ENCODE data around the gene CELSR1. TPM values are rescaled to one million over a fixed set of nuclear protein-coding genes. Genes with fewer than 3 reads are reported as not detected.
"Not testable (repeated sequence)": the region's sequence is repeated elsewhere in the genome, so short reads cannot be mapped to it uniquely, and the experiment has no call there.

CELSR1 gene
- total RNA-seq, 1 donor from 2014 or later, result 6.7 TPM

GRCh38 chr22:46480396-46480795 is 57.0 kb downstream of the CELSR1 start:
- no peak for DNase-seq (ENCODE audit: low spot score)

- no peak for DNase-seq (ENCODE audit: low spot score)
These were observed 58.4 kb downstream of the CELSR1 start for GRCh38 chr22:46479046-46479445.

GRCh38 chr22:46478083-46478551 is 59.3 kb downstream of the CELSR1 start:
- no peak for DNase-seq (ENCODE audit: low spot score)

- DNase-seq (ENCODE audit: low spot score), result no peak
These were observed 60.9 kb downstream of the CELSR1 start for GRCh38 chr22:46476547-46476941.

GRCh38 chr22:46473896-46474557 is 63.4 kb downstream of the CELSR1 start:
- no peak for DNase-seq (ENCODE audit: low spot score)

GRCh38 chr22:46473021-46473779 is 64.2 kb downstream of the CELSR1 start:
- no peak for DNase-seq (ENCODE audit: low spot score)

GRCh38 chr22:46472722-46473016 is 64.8 kb downstream of the CELSR1 start:
- DNase-seq (ENCODE audit: low spot score), result no peak

- DNase-seq (ENCODE audit: low spot score), result no peak
These were observed 65.3 kb downstream of the CELSR1 start for GRCh38 chr22:46471901-46472721.

- not testable (repeated sequence) for DNase-seq (ENCODE audit: low spot score)
These were observed 66.1 kb downstream of the CELSR1 start for GRCh38 chr22:46471330-46471729.

- no peak for DNase-seq (ENCODE audit: low spot score)
These were observed 67.7 kb downstream of the CELSR1 start for GRCh38 chr22:46469711-46470110.

- no peak for DNase-seq (ENCODE audit: low spot score)
These were observed 70.4 kb downstream of the CELSR1 start for GRCh38 chr22:46467006-46467405.

GRCh38 chr22:46466255-46466676 is 71.2 kb downstream of the CELSR1 start:
- DNase-seq (ENCODE audit: low spot score), result no peak

GRCh38 chr22:46465793-46466192 is 71.6 kb downstream of the CELSR1 start:
- no peak for DNase-seq (ENCODE audit: low spot score)

- no peak for DNase-seq (ENCODE audit: low spot score)
These were observed 72.1 kb downstream of the CELSR1 start for GRCh38 chr22:46465345-46465720.

- no peak for DNase-seq (ENCODE audit: low spot score)
These were observed 72.6 kb downstream of the CELSR1 start for GRCh38 chr22:46464701-46465344.

- no peak for DNase-seq (ENCODE audit: low spot score)
These were observed 73.1 kb downstream of the CELSR1 start for GRCh38 chr22:46464296-46464695.

GRCh38 chr22:46463435-46464227 is 73.8 kb downstream of the CELSR1 start:
- DNase-seq (ENCODE audit: low spot score), result no peak

- DNase-seq (ENCODE audit: low spot score), result no peak
These were observed 74.6 kb downstream of the CELSR1 start for GRCh38 chr22:46462726-46463371.

- no peak for DNase-seq (ENCODE audit: low spot score)
These were observed 75.7 kb downstream of the CELSR1 start for GRCh38 chr22:46461566-46462180.

- no peak for DNase-seq (ENCODE audit: low spot score)
These were observed 76.6 kb downstream of the CELSR1 start for GRCh38 chr22:46460857-46461256.
